BJ (cell line): ENCODE results near the gene POMP. TPM values are rescaled to one million over a fixed set of nuclear protein-coding genes. Genes with fewer than 3 reads are reported as not detected.
A peak's percentile ranks its signal among the peaks of the same experiment; 100 is the strongest.

Source experiments
- CTCF ChIA-PET: fragments of 350-600 bp; formaldehyde crosslinking; extraction: SDS; loops from one replicate; lab custom pipeline; 2021; ENCODE audit warnings: antibody characterized with exemption, inconsistent platforms; lab: Yijun Ruan, JAX
- POLR2A ChIA-PET: fragments of 300-600 bp; sonication (Branson Sonifier 250); formaldehyde crosslinking; extraction: SDS; loops from one replicate; lab custom pipeline; 2021; ENCODE audit warnings: antibody characterized with exemption; lab: Charles Lee
- DNase-seq: peaks from one replicate; pipeline ENCODE4 v3.0.0-alpha.2; 2011; ENCODE audit warnings: low read depth
- H3K27me3 ChIP-seq: 2 replicates; pipeline ENCODE4 v1.6.0; 2011; ENCODE audit warnings: low read length; ENCODE audit not compliant: control insufficient read depth, insufficient read depth
- H3K36me3 ChIP-seq: 2 replicates; pipeline ENCODE4 v1.5.1; 2011; ENCODE audit warnings: low read length; ENCODE audit not compliant: control insufficient read depth, insufficient read depth
- H3K4me3 ChIP-seq: 2 replicates; pipeline ENCODE4 v1.5.1; 2011; ENCODE audit warnings: low read depth, mild to moderate bottlenecking, control low read depth, low read length
- CTCF ChIP-seq: IDR thresholded peaks from 2 replicates; pipeline ENCODE4 v1.5.1; 2011; ENCODE audit warnings: low read depth, mild to moderate bottlenecking, control low read depth, inconsistent platforms, low read length, moderate library complexity; ENCODE audit not compliant: insufficient read depth
- polyA plus RNA-seq: library from polyadenylated mRNA; depleted of rRNA; stranded (reverse); fragments of >200 nt; gene quantifications from 2 replicates; pipeline ENCODE4 v1.2.3, GENCODE V29; 2011

Gene POMP
- polyA plus RNA-seq, 1 experiment: 25.9 TPM

DNA sequence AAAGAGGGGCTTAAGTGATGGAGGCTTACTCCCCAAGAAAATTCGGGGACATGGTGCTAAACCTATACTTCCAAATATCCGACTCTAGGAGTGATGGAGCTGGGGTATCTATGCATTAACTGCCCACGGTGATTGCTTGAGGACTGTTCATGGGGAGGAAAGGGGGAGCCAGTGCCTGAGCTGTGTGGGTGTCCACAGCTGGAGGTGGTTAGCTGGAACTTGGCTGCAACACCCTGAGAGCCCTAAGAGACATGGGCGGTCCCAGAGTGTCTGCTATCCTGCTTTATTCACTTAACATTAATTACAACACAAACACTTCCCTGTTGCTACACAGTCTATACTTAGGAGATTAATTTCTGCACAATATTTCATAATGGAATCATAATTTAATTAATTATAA is 28.1 kb upstream of the POMP start:
- ChIA-PET CTCF (interaction anchor here (0.6 to 1.0 kb wide), 3 partner anchors 97 to 306 kb away, joined by 3 to 5 read pairs (median 3); no protein-coding TSS in a partner anchor), POLR2A (no interaction called here)
- H3K4me3 ChIP-seq: no peak overlapping the region
- H3K27me3 ChIP-seq: no peaks in the 10 kb centered on the region
- TF ChIP-seq CTCF: no peak
- no peaks in the 10 kb centered on the region for H3K36me3 ChIP-seq
- DNase-seq: no peak

- TF ChIP-seq CTCF: no peak
- ChIA-PET POLR2A (no interaction called here), CTCF (interaction anchor here (0.9 to 1.0 kb wide), 2 partner anchors 98 to 307 kb away, joined by 3 read pairs; no protein-coding TSS in a partner anchor)
- no peak overlapping the region for H3K4me3 ChIP-seq
- H3K36me3 ChIP-seq: no peaks in the 10 kb centered on the region
- no peaks in the 10 kb centered on the region for H3K27me3 ChIP-seq
- DNase-seq: no peak
Measured at GRCh38 chr13:28631801-28632200, 27.1 kb upstream of the POMP start.

- TF ChIP-seq CTCF: no peak
- CTCF ChIA-PET: interaction anchor here (0.6 to 2.6 kb wide), 21 partner anchors 20 to 576 kb away, joined by 3 to 24 read pairs (median 3); partner anchors contain the start of gene POMP
Measured at GRCh38 chr13:28636069-28636468, 22.9 kb upstream of the POMP start.

GRCh38 chr13:28636677-28637317 is 22.1 kb upstream of the POMP start:
- TF ChIP-seq CTCF: peak; percentile 94
- no peaks in the 10 kb centered on the region for H3K27me3 ChIP-seq
- DNase-seq: no peak
- ChIA-PET CTCF (interaction anchor here (0.6 to 2.6 kb wide), 17 partner anchors 19 to 577 kb away, joined by 3 to 24 read pairs (median 4); partner anchors contain the start of gene POMP), POLR2A (interaction anchor here (1.0 kb wide), 1 partner anchor 19 kb away, joined by 3 read pairs; no protein-coding TSS in a partner anchor)
- H3K36me3 ChIP-seq: no peaks in the 10 kb centered on the region
- H3K4me3 ChIP-seq: no peak overlapping the region

More at GRCh38 chr13:28636069-28636468, 22.9 kb upstream of the POMP start:
- Histone ChIP-seq H3K27me3 (no peaks in the 10 kb centered on the region), H3K4me3 (no peak overlapping the region), H3K36me3 (no peaks in the 10 kb centered on the region)
- POLR2A ChIA-PET: interaction anchor here (0.6 to 1.0 kb wide), 3 partner anchors 18 to 193 kb away, joined by 3 to 9 read pairs (median 3); no protein-coding TSS in a partner anchor
- peak; percentile 72 for DNase-seq

GRCh38 chr13:28637714-28638355 is 21.1 kb upstream of the POMP start:
- H3K4me3 ChIP-seq: no peak overlapping the region
- ChIA-PET CTCF (interaction anchor here (0.6 to 2.6 kb wide), 6 partner anchors 89 to 446 kb away, joined by 3 to 24 read pairs (median 6); no protein-coding TSS in a partner anchor), POLR2A (no interaction called here)
- TF ChIP-seq CTCF: no peak
- no peaks in the 10 kb centered on the region for H3K27me3 ChIP-seq
- H3K36me3 ChIP-seq: no peaks in the 10 kb centered on the region
- DNase-seq: no peak
